Activated naive CD4-positive, alpha-beta T cell treated with anti-CD3 and anti-CD28 coated beads for 36 hours (primary cell): ENCODE measurements around the gene HAPLN2. TPM values are rescaled to one million over a fixed set of nuclear protein-coding genes. Genes with fewer than 3 reads are reported as not detected.

Experiments
- CTCF ChIA-PET: fragments of 350-600 bp; sonication (Branson Sonifier 250); formaldehyde crosslinking; loops from one replicate; lab custom pipeline; 2021; ENCODE audit warnings: antibody characterized with exemption; lab: Charles Lee
- DNase-seq: peaks from one replicate; pipeline ENCODE4 v3.0.0-alpha.2; 2020
- H3K27ac Mint-ChIP-seq: one replicate; pipeline ENCODE4 v1.8.0; 2021; ENCODE audit warnings: mild to moderate bottlenecking, mixed read lengths
- H3K27me3 Mint-ChIP-seq: one replicate; pipeline ENCODE4 v1.8.0; 2021; ENCODE audit warnings: low read depth, mixed read lengths
- H3K36me3 Mint-ChIP-seq: one replicate; pipeline ENCODE4 v1.8.0; 2021; ENCODE audit warnings: low read depth, mixed read lengths
- H3K4me1 Mint-ChIP-seq: one replicate; pipeline ENCODE4 v1.8.0; 2021; ENCODE audit warnings: low read depth, mixed read lengths
- H3K4me3 Mint-ChIP-seq: one replicate; pipeline ENCODE4 v1.8.0; 2021; ENCODE audit warnings: mild to moderate bottlenecking, moderate library complexity, mixed read lengths
- H3K9me3 Mint-ChIP-seq: one replicate; pipeline ENCODE4 v1.8.0; 2021; ENCODE audit warnings: mixed read lengths
- intact Hi-C: fragments of 100-400 bp; cut with micrococcal nuclease; formaldehyde crosslinking; loops from one replicate; pipeline ENCODE4 v1.15.1; 2023
- total RNA-seq, 2 experiments: library from RNA; stranded (reverse); gene quantifications; one replicate each; pipeline ENCODE4 v1.2.3, GENCODE V29; 2021

The HAPLN2 gene
- total RNA-seq, 2 experiments from 2014 or later, result 0.40 to 0.55 TPM

DNA sequence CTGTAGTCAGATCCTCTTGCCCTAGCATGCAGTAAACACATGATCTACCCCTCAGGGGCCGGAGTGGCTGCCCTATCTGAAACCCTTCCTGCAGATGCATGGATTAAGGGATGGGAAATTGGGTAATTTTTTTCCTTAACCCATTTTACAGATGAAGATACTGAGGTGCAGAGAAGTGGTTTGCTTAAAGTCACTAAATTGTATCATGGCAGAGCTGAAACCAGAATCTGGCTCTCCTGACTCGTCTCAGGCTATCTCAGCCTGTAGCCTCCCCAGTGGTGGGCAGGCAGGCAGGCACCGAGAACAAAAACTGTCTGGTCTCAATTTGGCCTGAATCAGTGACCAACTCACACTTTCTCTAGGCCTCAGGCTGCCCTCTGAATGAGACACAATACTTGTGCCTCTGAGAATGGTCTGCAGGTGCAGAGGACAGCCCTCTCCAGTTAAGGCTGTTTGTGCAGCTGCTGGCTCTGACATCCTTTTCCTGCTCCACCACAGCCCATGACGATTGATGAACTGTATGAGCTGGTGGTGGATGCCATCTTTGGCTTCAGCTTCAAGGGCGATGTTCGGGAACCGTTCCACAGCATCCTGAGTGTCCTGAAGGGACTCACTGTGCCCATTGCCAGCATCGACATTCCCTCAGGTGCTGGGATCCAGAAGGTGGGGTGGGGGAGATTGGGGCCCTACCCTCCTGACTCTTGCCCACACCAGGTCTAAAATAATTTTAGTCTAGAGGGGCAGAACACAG is 26.1 kb upstream of the HAPLN2 start:
- CTCF ChIA-PET, result interaction anchor here (1.0 to 3.6 kb wide), 7 partner anchors 9 to 112 kb away, joined by 3 to 21 read pairs (median 4); no protein-coding TSS in a partner anchor
- intact Hi-C loops, result no loop called here
- H3K27ac Mint-ChIP-seq, result peak overlapping the region; percentile 69
- no peaks in the 10 kb centered on the region for H3K27me3 Mint-ChIP-seq
- peaks cover 20% of the 10 kb centered on the region for H3K36me3 Mint-ChIP-seq
- H3K4me1 Mint-ChIP-seq, result peaks cover 32% of the 10 kb centered on the region
- H3K4me3 Mint-ChIP-seq, result peak overlapping the region; percentile 83
- no peak for DNase-seq
- no peaks in the 10 kb centered on the region for H3K9me3 Mint-ChIP-seq

DNA sequence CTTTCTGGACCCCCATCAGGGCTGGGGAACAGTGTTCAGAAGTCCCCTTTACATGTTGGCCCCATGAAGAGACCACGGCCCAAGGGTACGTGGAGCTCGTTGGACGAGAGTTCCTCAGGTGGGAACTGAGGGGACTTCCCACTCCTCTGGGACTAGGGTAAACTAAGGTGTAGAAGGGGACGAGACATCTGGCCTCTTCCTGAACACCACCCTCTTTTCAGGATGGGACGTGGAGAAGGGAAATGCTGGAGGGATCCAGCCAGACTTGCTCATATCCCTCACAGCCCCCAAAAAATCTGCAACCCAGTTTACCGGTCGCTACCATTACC is 25.6 kb upstream of the HAPLN2 start:
- H3K4me3 Mint-ChIP-seq, result no peak overlapping the region
- CTCF ChIA-PET, result interaction anchor here (1.0 to 3.6 kb wide), 5 partner anchors 10 to 113 kb away, joined by 3 to 21 read pairs (median 4); no protein-coding TSS in a partner anchor
- peaks cover 25% of the 10 kb centered on the region for H3K36me3 Mint-ChIP-seq
- DNase-seq, result no peak
- no peak overlapping the region for H3K27ac Mint-ChIP-seq
- peaks cover 37% of the 10 kb centered on the region for H3K4me1 Mint-ChIP-seq
- H3K9me3 Mint-ChIP-seq, result no peaks in the 10 kb centered on the region
- H3K27me3 Mint-ChIP-seq, result no peaks in the 10 kb centered on the region
- intact Hi-C loops, result no loop called here

DNA sequence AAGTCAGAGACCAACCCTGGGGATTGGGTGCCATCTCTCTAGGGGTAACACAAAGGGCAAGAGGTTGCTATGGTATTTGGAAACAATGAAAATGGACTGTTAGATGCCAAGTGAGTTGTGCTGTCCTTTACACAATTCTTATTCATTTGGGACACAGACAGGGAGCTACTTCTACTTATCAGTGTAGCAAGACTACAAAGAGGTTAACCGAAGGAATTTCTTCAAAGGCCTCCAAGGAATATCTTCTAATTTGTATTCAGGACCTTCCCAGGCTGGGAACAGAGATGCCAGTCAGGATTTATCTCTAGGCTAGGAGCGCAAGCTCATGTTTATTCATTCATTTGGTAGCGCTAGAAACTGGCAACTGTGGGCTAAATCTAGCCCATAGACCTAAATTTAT is 25.0 kb upstream of the HAPLN2 start:
- no peak for DNase-seq
- Mint-ChIP-seq H3K36me3 (peaks cover 30% of the 10 kb centered on the region), H3K4me3 (no peak overlapping the region), H3K9me3 (no peaks in the 10 kb centered on the region), H3K27ac (peak overlapping the region; percentile 16), H3K4me1 (peaks cover 43% of the 10 kb centered on the region), H3K27me3 (no peaks in the 10 kb centered on the region)
- intact Hi-C loops, result no loop called here
- CTCF ChIA-PET, result interaction anchor here (0.5 to 3.6 kb wide), 10 partner anchors 9 to 148 kb away, joined by 3 to 21 read pairs (median 4); no protein-coding TSS in a partner anchor

DNA sequence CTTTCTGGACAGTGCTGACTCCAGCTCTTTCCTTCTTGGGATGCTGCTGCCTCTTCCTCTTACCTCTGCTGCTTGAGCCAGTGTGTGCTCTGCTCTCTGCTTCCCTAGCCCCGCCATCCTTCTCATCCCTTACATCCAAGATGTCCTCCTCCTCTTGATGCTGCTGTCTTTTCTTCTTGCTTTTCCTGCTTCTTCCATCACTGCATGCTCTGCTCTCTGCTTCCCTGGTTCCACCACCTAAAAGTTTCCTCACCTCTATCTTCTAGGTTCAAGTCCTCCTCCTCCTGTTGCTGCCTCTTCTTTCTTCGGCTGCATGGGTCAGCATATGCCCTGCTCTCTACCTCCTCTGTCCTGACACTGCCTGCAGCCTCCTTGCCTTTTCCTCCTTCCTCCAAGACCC is 24.2 kb upstream of the HAPLN2 start:
- H3K27ac Mint-ChIP-seq, result peak overlapping the region; percentile 3
- intact Hi-C loops, result no loop called here
- no peak overlapping the region for H3K4me3 Mint-ChIP-seq
- peaks cover 32% of the 10 kb centered on the region for H3K36me3 Mint-ChIP-seq
- H3K4me1 Mint-ChIP-seq, result peaks cover 50% of the 10 kb centered on the region
- DNase-seq, result no peak
- CTCF ChIA-PET, result interaction anchor here (1.0 to 2.5 kb wide), 4 partner anchors 10 to 149 kb away, joined by 3 to 7 read pairs (median 5); no protein-coding TSS in a partner anchor
- no peaks in the 10 kb centered on the region for H3K27me3 Mint-ChIP-seq
- no peaks in the 10 kb centered on the region for H3K9me3 Mint-ChIP-seq

DNA sequence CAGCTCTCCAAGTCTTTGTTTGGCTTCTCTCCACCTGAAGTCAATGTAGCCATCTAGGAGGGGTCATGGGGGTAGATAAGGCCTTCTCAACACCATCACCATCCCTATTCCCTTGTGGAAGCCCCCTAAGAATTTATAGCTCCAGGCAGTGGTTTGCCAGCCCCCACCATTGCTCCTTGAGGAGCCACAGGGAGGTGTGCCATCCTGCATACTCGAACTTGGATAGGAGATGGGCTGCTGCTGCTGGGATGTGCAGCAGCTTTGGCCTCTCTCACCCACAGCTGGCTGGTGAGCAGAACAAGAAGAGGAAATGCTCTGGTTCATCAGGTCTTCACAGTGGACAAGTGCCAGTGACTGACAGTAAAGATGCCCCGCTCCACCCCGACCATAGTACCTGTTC is 22.8 kb upstream of the HAPLN2 start:
- DNase-seq, result no peak
- Mint-ChIP-seq H3K27ac (peak overlapping the region; percentile 55), H3K4me1 (peaks cover 53% of the 10 kb centered on the region), H3K36me3 (peaks cover 36% of the 10 kb centered on the region), H3K9me3 (no peaks in the 10 kb centered on the region), H3K4me3 (no peak overlapping the region), H3K27me3 (no peaks in the 10 kb centered on the region)
- CTCF ChIA-PET, result interaction anchor here (0.6 to 1.2 kb wide), 3 partner anchors 12 to 93 kb away, joined by 3 read pairs; no protein-coding TSS in a partner anchor
- intact Hi-C loops, result no loop called here

DNA sequence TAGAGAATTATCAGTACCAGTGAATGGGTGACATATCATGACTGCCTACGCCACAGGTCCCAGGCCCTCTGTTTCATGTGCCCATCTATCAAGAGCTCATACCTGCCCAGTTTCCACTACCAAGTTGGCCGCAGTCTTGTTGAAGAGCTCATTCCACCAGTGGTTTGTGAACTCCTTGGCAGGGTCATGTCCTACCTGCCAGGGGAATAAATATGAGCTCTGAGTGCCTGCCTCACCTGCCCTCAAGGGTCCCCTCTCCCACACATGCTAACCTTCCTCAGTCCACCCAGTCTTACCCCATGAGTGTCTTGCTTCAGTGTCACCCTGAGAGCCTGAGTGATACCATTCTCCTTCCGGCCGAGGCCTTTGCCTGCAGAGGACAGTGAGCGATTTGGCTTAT is 21.1 kb upstream of the HAPLN2 start:
- Mint-ChIP-seq H3K27ac (peak overlapping the region; percentile 9), H3K4me3 (no peak overlapping the region)

DNA sequence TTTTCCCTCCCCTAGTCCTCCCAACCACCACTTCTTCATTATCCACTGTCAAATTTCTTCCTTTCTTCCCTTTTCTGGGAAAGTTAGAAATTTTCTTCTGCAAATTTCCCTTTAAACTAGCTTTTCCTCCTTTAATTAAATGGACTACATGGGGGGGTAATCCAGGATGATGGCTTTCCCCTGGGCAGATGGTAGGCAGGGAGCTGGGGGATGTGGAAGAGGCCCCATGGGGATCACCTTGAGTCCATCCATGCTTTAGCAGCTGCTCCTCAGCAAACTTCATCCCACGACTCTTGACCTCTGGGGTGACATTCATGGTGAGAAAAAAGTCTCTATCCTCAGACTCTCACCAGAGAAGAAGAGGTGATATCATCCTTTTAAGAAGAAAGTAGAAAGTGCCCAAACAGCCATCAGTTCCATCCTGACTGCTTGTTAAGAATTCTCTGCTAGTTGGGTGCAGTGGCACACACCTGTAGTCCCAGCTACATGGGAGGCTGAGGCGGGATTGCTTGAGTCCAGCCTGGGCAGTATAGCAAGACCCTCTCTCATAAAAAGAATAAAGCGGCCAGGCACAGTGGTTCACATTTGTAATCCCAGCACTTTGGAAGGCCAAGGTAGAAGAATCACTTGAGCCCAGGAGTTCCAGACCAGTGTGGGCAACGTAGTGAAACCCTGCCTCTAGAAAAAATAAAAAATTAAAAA is 20.3 kb upstream of the HAPLN2 start:
- peak overlapping the region; percentile 97 for H3K27ac Mint-ChIP-seq
- no peaks in the 10 kb centered on the region for H3K9me3 Mint-ChIP-seq
- H3K27me3 Mint-ChIP-seq, result no peaks in the 10 kb centered on the region
- no peak overlapping the region for H3K4me3 Mint-ChIP-seq
- DNase-seq, result no peak
- CTCF ChIA-PET, result interaction anchor here (0.6 to 2.0 kb wide), 10 partner anchors 8 to 118 kb away, joined by 3 to 10 read pairs (median 4); partner anchors contain the start of gene NAXE
- H3K36me3 Mint-ChIP-seq, result peaks cover 32% of the 10 kb centered on the region
- peaks cover 56% of the 10 kb centered on the region for H3K4me1 Mint-ChIP-seq
- intact Hi-C loops, result no loop called here

More for the DNA sequence above, 21.1 kb upstream of the HAPLN2 start:
- intact Hi-C loops, result no loop called here
- CTCF ChIA-PET, result interaction anchor here (1.2 to 1.9 kb wide), 4 partner anchors 10 to 117 kb away, joined by 3 to 5 read pairs (median 4); no protein-coding TSS in a partner anchor
- H3K36me3 Mint-ChIP-seq, result peaks cover 34% of the 10 kb centered on the region
- H3K4me1 Mint-ChIP-seq, result peaks cover 58% of the 10 kb centered on the region
- no peaks in the 10 kb centered on the region for H3K9me3 Mint-ChIP-seq
- no peak for DNase-seq
- no peaks in the 10 kb centered on the region for H3K27me3 Mint-ChIP-seq

DNA sequence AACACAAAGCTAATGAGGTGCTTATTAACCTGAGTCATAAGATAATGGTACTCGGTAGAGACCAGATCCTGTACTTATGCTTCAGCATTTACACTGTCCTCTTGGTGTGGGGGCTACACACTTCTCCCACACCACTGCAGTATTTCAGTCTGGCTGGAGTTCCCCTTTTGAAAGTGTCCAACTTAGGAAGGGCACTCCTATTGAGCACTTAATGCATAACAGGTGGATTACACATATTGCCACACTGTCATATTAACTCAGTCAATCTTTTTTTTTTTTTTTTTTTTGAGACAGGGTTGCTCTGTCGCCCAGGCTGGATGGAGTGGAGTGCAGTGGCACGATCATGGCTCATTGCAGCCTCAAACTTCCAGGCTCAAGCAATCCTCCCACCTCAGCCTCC is 19.4 kb upstream of the HAPLN2 start:
- CTCF ChIA-PET, result interaction anchor here (0.7 to 2.0 kb wide), 8 partner anchors 8 to 119 kb away, joined by 3 to 10 read pairs (median 4); partner anchors contain the start of gene NAXE
- Mint-ChIP-seq H3K27me3 (no peaks in the 10 kb centered on the region), H3K4me1 (peaks cover 53% of the 10 kb centered on the region), H3K27ac (peak overlapping the region; percentile 97), H3K36me3 (peaks cover 30% of the 10 kb centered on the region), H3K9me3 (no peaks in the 10 kb centered on the region), H3K4me3 (peak overlapping the region; percentile 91)
- DNase-seq, result no peak
- intact Hi-C loops, result loop anchor here (1.0 to 2.0 kb wide), 2 partner anchors 8 to 15 kb away; no protein-coding TSS in a partner anchor

DNA sequence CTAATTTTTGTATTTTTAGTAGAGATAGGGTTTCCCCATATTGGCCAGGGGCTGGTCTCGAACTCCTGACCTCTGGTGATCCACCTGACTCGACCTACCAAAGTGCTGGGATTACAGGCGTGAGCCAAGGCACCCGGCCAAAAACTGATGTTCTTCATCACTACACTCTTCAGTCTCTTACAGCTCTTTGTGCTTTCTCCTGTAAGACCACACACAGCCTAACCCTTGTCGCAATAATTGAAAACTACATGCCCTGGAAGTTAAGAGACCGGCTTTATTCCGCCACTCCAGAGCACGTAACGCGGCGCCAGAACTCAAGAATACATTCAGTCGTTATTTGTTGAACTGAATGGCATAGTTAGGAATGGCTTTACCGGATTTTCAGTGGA is 18.5 kb upstream of the HAPLN2 start:
- CTCF ChIA-PET, result interaction anchor here (0.7 to 2.0 kb wide), 7 partner anchors 8 to 398 kb away, joined by 3 to 10 read pairs (median 4); partner anchors contain the start of genes MEF2D and NAXE
- no peak for DNase-seq
- H3K4me3 Mint-ChIP-seq, result peak overlapping the region; percentile 91
- intact Hi-C loops, result loop anchor here (1.0 to 2.0 kb wide), 7 partner anchors 8 to 144 kb away; partner anchors contain the start of genes MEF2D and NAXE
- peaks cover 47% of the 10 kb centered on the region for H3K4me1 Mint-ChIP-seq
- H3K36me3 Mint-ChIP-seq, result peaks cover 23% of the 10 kb centered on the region
- H3K27ac Mint-ChIP-seq, result peak overlapping the region; percentile 97
- H3K27me3 Mint-ChIP-seq, result no peaks in the 10 kb centered on the region
- H3K9me3 Mint-ChIP-seq, result no peaks in the 10 kb centered on the region

DNA sequence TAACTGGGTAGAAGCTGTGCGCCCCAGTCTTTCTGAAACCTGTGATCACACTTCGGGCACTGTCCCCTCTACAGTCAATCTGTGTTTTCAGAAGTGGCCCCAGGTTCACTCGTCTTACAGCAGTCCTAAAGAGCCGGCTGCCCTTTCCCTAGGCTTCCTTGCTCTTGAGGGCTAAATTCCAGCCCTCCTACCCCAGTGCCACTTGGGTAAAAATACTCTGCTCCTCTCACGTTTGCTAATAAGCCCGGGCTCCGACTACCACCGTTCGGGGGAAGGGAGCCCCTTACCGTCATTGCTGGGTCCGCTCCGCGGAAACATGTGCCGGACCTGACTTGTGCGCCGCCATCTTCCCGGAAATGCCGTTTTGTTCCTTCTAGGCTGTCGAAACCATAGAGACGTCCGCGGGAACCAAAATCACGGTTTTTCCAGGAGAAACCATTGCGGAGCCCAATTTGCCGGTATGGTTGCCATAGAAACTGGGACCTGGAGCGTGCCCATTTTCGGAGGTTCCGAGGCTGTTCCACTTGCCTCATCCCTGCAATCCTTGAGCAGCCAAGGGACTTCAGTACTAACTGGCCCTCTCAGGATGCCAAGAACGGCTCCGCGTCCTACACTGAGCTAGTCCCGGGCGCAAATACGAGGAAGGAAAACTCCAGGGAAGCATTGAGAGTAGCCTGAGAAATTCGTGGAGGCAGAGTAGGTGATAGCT is 17.9 kb upstream of the HAPLN2 start, which contains the start of gene GPATCH4:
Gene GPATCH4 (minus strand): TSS at position 358 of the 709 bp plus-strand sequence.
- Mint-ChIP-seq H3K27me3 (no peaks in the 10 kb centered on the region), H3K4me1 (peaks cover 47% of the 10 kb centered on the region), H3K9me3 (no peaks in the 10 kb centered on the region), H3K4me3 (peak within 1 kb of the TSS; percentile 91), H3K27ac (peak within 1 kb of the TSS; percentile 97), H3K36me3 (peaks cover 23% of the 10 kb centered on the region)
- intact Hi-C loops, result loop anchor here (1.0 to 2.0 kb wide), 6 partner anchors 10 to 145 kb away; partner anchors contain the start of genes MEF2D and NAXE
- CTCF ChIA-PET, result interaction anchor here (0.6 to 1.5 kb wide), 10 partner anchors 9 to 398 kb away, joined by 3 to 8 read pairs (median 4); partner anchors contain the start of genes MEF2D and NAXE
- DNase-seq, result peak; percentile 89

DNA sequence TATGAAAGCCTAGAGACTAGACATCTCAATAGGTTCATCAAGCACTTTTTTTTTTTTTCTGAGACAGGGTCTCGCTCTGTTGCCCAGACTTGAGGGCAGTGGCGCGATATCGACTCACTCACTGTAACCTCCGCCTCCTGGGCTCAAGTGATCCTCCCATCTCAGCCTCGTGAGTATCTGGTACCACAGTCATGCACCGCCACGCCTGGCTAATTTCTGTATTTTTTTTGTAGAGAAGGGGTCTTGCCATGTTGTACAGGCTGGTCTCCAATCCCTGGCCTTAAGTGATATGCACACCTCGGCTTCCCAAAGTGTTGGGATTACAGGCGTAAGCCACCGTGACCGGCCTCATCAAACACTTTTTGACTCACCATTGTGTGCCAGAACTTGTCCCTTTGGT is 17.3 kb upstream of the HAPLN2 start:
- H3K4me1 Mint-ChIP-seq, result peaks cover 45% of the 10 kb centered on the region
- intact Hi-C loops, result loop anchor here (1.0 to 2.0 kb wide), 6 partner anchors 11 to 146 kb away; partner anchors contain the start of genes MEF2D and NAXE
- H3K27me3 Mint-ChIP-seq, result no peaks in the 10 kb centered on the region
- H3K36me3 Mint-ChIP-seq, result peaks cover 22% of the 10 kb centered on the region
- peak overlapping the region; percentile 97 for H3K27ac Mint-ChIP-seq
- H3K9me3 Mint-ChIP-seq, result no peaks in the 10 kb centered on the region
- CTCF ChIA-PET, result interaction anchor here (0.6 to 1.5 kb wide), 8 partner anchors 10 to 76 kb away, joined by 4 to 8 read pairs (median 4); partner anchors contain the start of gene NAXE
- DNase-seq, result no peak
- H3K4me3 Mint-ChIP-seq, result peak overlapping the region; percentile 91
